ENCODE data around the gene C6orf89. TPM values are rescaled to one million over a fixed set of nuclear protein-coding genes. Genes with fewer than 3 reads are reported as not detected.

The C6orf89 gene
- total and polyA plus RNA-seq, 3 experiments from 2014 or later, result 37.4 to 51.6 (median 40.0) TPM

- no peaks in the 10 kb centered on the region for H3K27me3 Mint-ChIP-seq
- H3K36me3 Mint-ChIP-seq, result peaks cover 0 to 96% (median 12%) of the 10 kb centered on the region in 3 donors
- Histone ChIP-seq H3K4me3 (ENCODE audit: low read length) (no peak overlapping the region), H3K27ac (ENCODE audit: low read depth, low read length) (no peak overlapping the region), H3K36me3 (ENCODE audit: insufficient read depth, low read length) (peaks cover 69% of the 10 kb centered on the region), H3K9me3 (ENCODE audit: low read length) (no peaks in the 10 kb centered on the region), H3K27me3 (ENCODE audit: insufficient read depth, low read length, poor library complexity, severe bottlenecking) (no peaks in the 10 kb centered on the region), H3K4me1 (ENCODE audit: insufficient read depth, low read length) (peaks cover 3% of the 10 kb centered on the region)
- CTCF ChIA-PET, result interaction anchor here (0.8 to 0.9 kb wide), 2 partner anchors 30 to 41 kb away, joined by 3 read pairs; no protein-coding TSS in a partner anchor
- no peaks in the 10 kb centered on the region for H3K9me3 Mint-ChIP-seq
- POLR2A ChIA-PET, result no interaction called here
- H3K27ac Mint-ChIP-seq, result peak overlapping the region in 1 of 8 donors; percentile 74
- no peak overlapping the region for H3K4me3 Mint-ChIP-seq
- no peak for DNase-seq
- H3K4me1 Mint-ChIP-seq, result peaks cover 21 to 27% (median 24%) of the 10 kb centered on the region in 3 donors
Measured at GRCh38 chr6:36976509-36976908, 90.8 kb downstream of the C6orf89 start.

- no peaks in the 10 kb centered on the region for H3K27me3 Mint-ChIP-seq
- peak overlapping the region in 2 of 8 donors; percentile 33 to 74 for H3K27ac Mint-ChIP-seq
- ChIA-PET CTCF (interaction anchor here (0.8 to 1.4 kb wide), 3 partner anchors 29 to 52 kb away, joined by 3 read pairs; no protein-coding TSS in a partner anchor), POLR2A (no interaction called here)
- peaks cover 3% of the 10 kb centered on the region for H3K4me1 ChIP-seq (ENCODE audit: insufficient read depth, low read length)
- no peak for DNase-seq
- H3K36me3 Mint-ChIP-seq, result peaks cover 0 to 96% (median 11%) of the 10 kb centered on the region in 3 donors
- H3K27me3 ChIP-seq (ENCODE audit: insufficient read depth, low read length, poor library complexity, severe bottlenecking), result no peaks in the 10 kb centered on the region
- H3K36me3 ChIP-seq (ENCODE audit: insufficient read depth, low read length), result peaks cover 65% of the 10 kb centered on the region
- peaks cover 26 to 31% (median 28%) of the 10 kb centered on the region in 3 donors for H3K4me1 Mint-ChIP-seq
- H3K27ac ChIP-seq (ENCODE audit: low read depth, low read length), result no peak overlapping the region
- H3K9me3 ChIP-seq (ENCODE audit: low read length), result no peaks in the 10 kb centered on the region
- no peaks in the 10 kb centered on the region for H3K9me3 Mint-ChIP-seq
- H3K4me3 ChIP-seq (ENCODE audit: low read length), result no peak overlapping the region
- H3K4me3 Mint-ChIP-seq, result no peak overlapping the region
Measured at GRCh38 chr6:36976931-36977330, 91.2 kb downstream of the C6orf89 start.

GRCh38 chr6:36977470-36977941 is 91.8 kb downstream of the C6orf89 start:
- H3K9me3 ChIP-seq (ENCODE audit: low read length), result no peaks in the 10 kb centered on the region
- H3K36me3 ChIP-seq (ENCODE audit: insufficient read depth, low read length), result peaks cover 59% of the 10 kb centered on the region
- CTCF ChIA-PET, result interaction anchor here (1.1 to 1.4 kb wide), 3 partner anchors 40 to 233 kb away, joined by 3 to 4 read pairs (median 3); no protein-coding TSS in a partner anchor
- H3K36me3 Mint-ChIP-seq, result peaks cover 0 to 92% (median 8%) of the 10 kb centered on the region in 3 donors
- peaks cover 4% of the 10 kb centered on the region for H3K4me1 ChIP-seq (ENCODE audit: insufficient read depth, low read length)
- DNase-seq, result no peak
- H3K27ac ChIP-seq (ENCODE audit: low read depth, low read length), result no peak overlapping the region
- no peaks in the 10 kb centered on the region for H3K9me3 Mint-ChIP-seq
- POLR2A ChIA-PET, result no interaction called here
- no peak overlapping the region for H3K4me3 ChIP-seq (ENCODE audit: low read length)
- peaks cover 28 to 34% (median 34%) of the 10 kb centered on the region in 3 donors for H3K4me1 Mint-ChIP-seq
- H3K4me3 Mint-ChIP-seq, result no peak overlapping the region
- no peaks in the 10 kb centered on the region for H3K27me3 Mint-ChIP-seq
- peak overlapping the region in 1 of 8 donors; percentile 33 for H3K27ac Mint-ChIP-seq
- no peaks in the 10 kb centered on the region for H3K27me3 ChIP-seq (ENCODE audit: insufficient read depth, low read length, poor library complexity, severe bottlenecking)

Other genes with a start within 250 kb of the C6orf89 start
- gene CDKN1A, start 207.2 kb upstream of the C6orf89 start, total RNA-seq, result 10 to 100 TPM; 64.7 to 66.4 TPM
- gene CDKN1A, start 207.2 kb upstream of the C6orf89 start, polyA plus RNA-seq, result 1.6 TPM
- gene RAB44, start 188.1 kb upstream of the C6orf89 start, total RNA-seq, result not detected
- gene RAB44, start 188.1 kb upstream of the C6orf89 start, polyA plus RNA-seq, result not detected
- under 1 TPM; 0.29 to 0.59 TPM for gene CPNE5, start 46.5 kb upstream of the C6orf89 start, total RNA-seq
- gene CPNE5, start 46.5 kb upstream of the C6orf89 start, polyA plus RNA-seq, result 0.44 TPM
- gene PPIL1, start 11.1 kb upstream of the C6orf89 start, total RNA-seq, result 10 to 100 TPM; 66.6 to 68.8 TPM
- gene PPIL1, start 11.1 kb upstream of the C6orf89 start, polyA plus RNA-seq, result 23.3 TPM
- under 1 TPM; 0.20 to 0.37 TPM for gene PI16, start 68.8 kb downstream of the C6orf89 start, total RNA-seq
- gene PI16, start 68.8 kb downstream of the C6orf89 start, polyA plus RNA-seq, result 13.6 TPM
- gene MTCH1, start 100.2 kb downstream of the C6orf89 start, total RNA-seq, result 100 to 1,000 TPM; 116 to 126 TPM
- gene MTCH1, start 100.2 kb downstream of the C6orf89 start, polyA plus RNA-seq, result 81.1 TPM
- 1 to 10 TPM; 1.2 to 1.3 TPM for gene FGD2, start 119.7 kb downstream of the C6orf89 start, total RNA-seq
- 0.53 TPM for gene FGD2, start 119.7 kb downstream of the C6orf89 start, polyA plus RNA-seq

All from CD8-positive, alpha-beta memory T cell (primary cell).